Trophoblast cell (in vitro differentiated cells and primary cell): ENCODE data around the gene FFAR1.

ENCODE experiments used
- DNase-seq, 2 donors: peaks; one replicate each; pipeline ENCODE4 v3.0.0-alpha.2; 2016
- H2AFZ ChIP-seq: 2 replicates; pipeline ENCODE4 v1.6.1; 2013; ENCODE audit warnings: low read length, moderate library complexity, mild to moderate bottlenecking; ENCODE audit not compliant: insufficient read depth, poor library complexity
- H2AK5ac ChIP-seq: 2 replicates; pipeline ENCODE4 v1.6.1; 2013; ENCODE audit warnings: mild to moderate bottlenecking, low read length
- H2BK120ac ChIP-seq: 2 replicates; pipeline ENCODE4 v1.6.1; 2013; ENCODE audit warnings: low read length, mild to moderate bottlenecking, moderate library complexity; ENCODE audit not compliant: insufficient read depth, poor library complexity
- H2BK12ac ChIP-seq: 2 replicates; pipeline ENCODE4 v1.6.1; 2013; ENCODE audit warnings: mild to moderate bottlenecking, low read length, moderate library complexity
- H2BK5ac ChIP-seq: 2 replicates; pipeline ENCODE4 v1.6.1; 2013; ENCODE audit warnings: low read length, low read depth, moderate library complexity, mild to moderate bottlenecking; ENCODE audit not compliant: poor library complexity
- H3K14ac ChIP-seq: 2 replicates; pipeline ENCODE4 v1.6.1; 2013; ENCODE audit warnings: mild to moderate bottlenecking, low read length
- H3K18ac ChIP-seq: 2 replicates; pipeline ENCODE4 v1.6.1; 2013; ENCODE audit warnings: mild to moderate bottlenecking, low read length
- H3K23ac ChIP-seq: 2 replicates; pipeline ENCODE4 v1.6.1; 2013; ENCODE audit warnings: low read length
- H3K27ac ChIP-seq: 2 replicates; pipeline ENCODE4 v1.5.1; 2013; ENCODE audit warnings: low read depth, mild to moderate bottlenecking, inconsistent platforms, low read length, moderate library complexity
- H3K27me3 ChIP-seq: 2 replicates; pipeline ENCODE4 v1.6.1; 2013; ENCODE audit warnings: inconsistent platforms, mild to moderate bottlenecking, low read length, moderate library complexity; ENCODE audit not compliant: insufficient read depth
- H3K36me3 ChIP-seq, 2 experiments: 1 replicate in 1 of 2; 2 replicates in 1 of 2; pipeline ENCODE4 v1.6.1; 2013; ENCODE audit warnings: low read length in 2 of 2, mild to moderate bottlenecking in 2 of 2, moderate library complexity in 1 of 2; ENCODE audit not compliant: insufficient read depth in 2 of 2, control insufficient read depth in 1 of 2
- H3K4ac ChIP-seq: 2 replicates; pipeline ENCODE4 v1.6.1; 2013; ENCODE audit warnings: low read depth, mild to moderate bottlenecking, low read length, moderate library complexity
- H3K4me1 ChIP-seq, 2 experiments: 1 replicate in 1 of 2; 2 replicates in 1 of 2; pipeline ENCODE4 v1.6.1; 2013; ENCODE audit warnings: low read length in 2 of 2, mild to moderate bottlenecking in 2 of 2, moderate library complexity in 1 of 2; ENCODE audit not compliant: insufficient read depth in 2 of 2, control insufficient read depth in 1 of 2
- H3K4me2 ChIP-seq: 2 replicates; pipeline ENCODE4 v1.6.1; 2013; ENCODE audit warnings: inconsistent platforms, mild to moderate bottlenecking, low read length, moderate library complexity
- H3K4me3 ChIP-seq: 2 replicates; pipeline ENCODE4 v1.5.1; 2013; ENCODE audit warnings: mild to moderate bottlenecking, low read depth, low read length, inconsistent platforms
- H3K79me1 ChIP-seq: one replicate; pipeline ENCODE4 v1.6.1; 2013; ENCODE audit warnings: low read length
- H3K79me2 ChIP-seq: 2 replicates; pipeline ENCODE4 v1.6.1; 2013; ENCODE audit warnings: low read length, mild to moderate bottlenecking; ENCODE audit not compliant: control insufficient read depth, insufficient read depth, poor library complexity
- H3K9ac ChIP-seq: 2 replicates; pipeline ENCODE4 v1.6.1; 2013; ENCODE audit warnings: mild to moderate bottlenecking, low read length
- H3K9me3 ChIP-seq: 2 replicates; pipeline ENCODE4 v1.6.1; 2013; ENCODE audit warnings: low read depth, mild to moderate bottlenecking, control low read depth, inconsistent platforms, low read length; ENCODE audit not compliant: insufficient read depth
- H4K12ac ChIP-seq: 2 replicates; pipeline ENCODE4 v1.6.1; 2013; ENCODE audit warnings: low read depth, mild to moderate bottlenecking, low read length, moderate library complexity
- H4K8ac ChIP-seq: 2 replicates; pipeline ENCODE4 v1.6.1; 2013; ENCODE audit warnings: low read depth, mild to moderate bottlenecking, low read length, moderate library complexity
- H4K91ac ChIP-seq: one replicate; pipeline ENCODE4 v1.6.1; 2013; ENCODE audit warnings: low read depth, mild to moderate bottlenecking, low read length, moderate library complexity
- WGBS: extraction: QIAGEN DNeasy Blood & Tissue Kit; methylation state at CpG from one replicate; pipeline ENCODE4 v1.1.7; 2013; ENCODE audit warnings: missing lambda C conversion rate; ENCODE audit not compliant: insufficient read length, insufficient coverage; ENCODE audit errors: extremely low coverage; 5-methylcytosine and 5-hydroxymethylcytosine counted together

The FFAR1 gene

GRCh38 chr19:35351411-35352176 is 3.9 kb downstream of the FFAR1 start:
- no peak overlapping the region for H4K12ac ChIP-seq
- H3K23ac ChIP-seq, result no peak overlapping the region
- H3K14ac ChIP-seq, result no peak overlapping the region
- H2AK5ac ChIP-seq, result no peak overlapping the region
- H3K4me1 ChIP-seq, result peaks cover 0 to 5% of the 10 kb centered on the region in 2 experiments
- WGBS, result no CpG with 5 or more reads among the region's 47 CpGs
- H2BK12ac ChIP-seq, result no peak overlapping the region
- no peak overlapping the region for H3K18ac ChIP-seq
- no peak overlapping the region for H3K4ac ChIP-seq
- no peak overlapping the region for H3K4me3 ChIP-seq
- no peaks in the 10 kb centered on the region for H3K9me3 ChIP-seq
- no peak overlapping the region for H3K4me2 ChIP-seq
- H3K36me3 ChIP-seq, result no peaks in the 10 kb centered on the region
- H4K91ac ChIP-seq, result no peak overlapping the region
- H2BK120ac ChIP-seq, result no peak overlapping the region
- H2AFZ ChIP-seq, result no peak overlapping the region
- H3K27me3 ChIP-seq, result no peaks in the 10 kb centered on the region
- no peak overlapping the region for H3K9ac ChIP-seq
- no peak overlapping the region for H4K8ac ChIP-seq
- H3K27ac ChIP-seq, result no peak overlapping the region
- H3K79me2 ChIP-seq, result no peaks in the 10 kb centered on the region
- H3K79me1 ChIP-seq, result no peaks in the 10 kb centered on the region
- H2BK5ac ChIP-seq, result no peak overlapping the region
- DNase-seq, result peak in 1 of 2 donors; percentile 28

- Histone ChIP-seq H2AK5ac (no peak overlapping the region), H3K9ac (no peak overlapping the region), H2BK12ac (no peak overlapping the region), H3K79me2 (no peaks in the 10 kb centered on the region), H3K9me3 (no peaks in the 10 kb centered on the region), H3K4me3 (no peak overlapping the region), H2BK5ac (no peak overlapping the region), H2AFZ (no peak overlapping the region), H3K79me1 (no peaks in the 10 kb centered on the region), H3K14ac (no peak overlapping the region), H3K27me3 (no peaks in the 10 kb centered on the region), H4K12ac (no peak overlapping the region), H3K4me2 (no peak overlapping the region), H3K4me1 (peaks cover 0 to 2% of the 10 kb centered on the region in 2 experiments), H3K23ac (no peak overlapping the region), H3K4ac (no peak overlapping the region), H2BK120ac (no peak overlapping the region), H4K8ac (no peak overlapping the region), H3K27ac (no peak overlapping the region), H3K18ac (no peak overlapping the region), H3K36me3 (no peaks in the 10 kb centered on the region), H4K91ac (no peak overlapping the region)
- DNase-seq, result no peak
- WGBS, result no CpG with 5 or more reads among the region's 18 CpGs
Observed at GRCh38 chr19:35352177-35352447, 4.4 kb downstream of the FFAR1 start.

GRCh38 chr19:35352448-35353304 is 5.0 kb downstream of the FFAR1 start:
- Histone ChIP-seq H3K4ac (no peak overlapping the region), H3K79me1 (no peaks in the 10 kb centered on the region), H3K9ac (no peak overlapping the region), H4K91ac (no peak overlapping the region), H2BK120ac (no peak overlapping the region), H3K18ac (no peak overlapping the region), H3K14ac (no peak overlapping the region), H2BK5ac (no peak overlapping the region), H3K27ac (no peak overlapping the region), H4K12ac (no peak overlapping the region), H3K9me3 (no peaks in the 10 kb centered on the region), H3K23ac (no peak overlapping the region), H3K4me1 (no peaks in the 10 kb centered on the region), H2BK12ac (no peak overlapping the region), H3K79me2 (no peaks in the 10 kb centered on the region), H3K4me3 (no peak overlapping the region), H3K27me3 (no peaks in the 10 kb centered on the region), H2AK5ac (no peak overlapping the region), H4K8ac (no peak overlapping the region), H2AFZ (no peak overlapping the region), H3K36me3 (no peaks in the 10 kb centered on the region), H3K4me2 (no peak overlapping the region)
- peak; percentile 42 to 89 for DNase-seq
- no CpG with 5 or more reads among the region's 32 CpGs for WGBS

GRCh38 chr19:35353635-35354034 is 5.9 kb downstream of the FFAR1 start:
- Histone ChIP-seq H3K27me3 (no peaks in the 10 kb centered on the region), H2BK120ac (no peak overlapping the region), H4K12ac (no peak overlapping the region), H4K91ac (no peak overlapping the region), H3K4me1 (no peaks in the 10 kb centered on the region), H2AFZ (no peak overlapping the region), H4K8ac (no peak overlapping the region), H3K23ac (no peak overlapping the region), H3K4ac (no peak overlapping the region), H3K4me2 (no peak overlapping the region), H2AK5ac (no peak overlapping the region), H3K79me1 (no peaks in the 10 kb centered on the region), H3K27ac (no peak overlapping the region), H3K18ac (no peak overlapping the region), H3K14ac (no peak overlapping the region), H3K36me3 (no peaks in the 10 kb centered on the region), H2BK5ac (no peak overlapping the region), H3K4me3 (no peak overlapping the region), H3K9ac (no peak overlapping the region), H3K9me3 (no peaks in the 10 kb centered on the region), H2BK12ac (no peak overlapping the region), H3K79me2 (no peaks in the 10 kb centered on the region)
- DNase-seq, result no peak
- no CpG with 5 or more reads among the region's 9 CpGs for WGBS
